Epithelial cell of prostate (primary cell): ENCODE results near the gene MMP17.
"Not testable (repeated sequence)": the region's sequence is repeated elsewhere in the genome, so short reads cannot be mapped to it uniquely, and the experiment has no call there.

ENCODE experiments used
- DNase-seq: peaks from one replicate; pipeline ENCODE4 v3.0.0-alpha.2; 2011; ENCODE audit warnings: low read depth, low spot score
- H3K27ac ChIP-seq: fragments of 450-650 bp; 2 replicates; pipeline ENCODE4 v1.5.1; 2017; ENCODE audit warnings: mild to moderate bottlenecking

MMP17 gene

GRCh38 chr12:131862600-131862993 is 34.4 kb downstream of the MMP17 start:
- H3K27ac ChIP-seq: no peak overlapping the region

GRCh38 chr12:131862994-131863710 is 35.0 kb downstream of the MMP17 start:
- no peak overlapping the region for H3K27ac ChIP-seq
- no peak for DNase-seq

More at GRCh38 chr12:131862600-131862993, 34.4 kb downstream of the MMP17 start:
- no peak for DNase-seq

GRCh38 chr12:131863711-131864396 is 35.7 kb downstream of the MMP17 start:
- no peak overlapping the region for H3K27ac ChIP-seq
- DNase-seq: no peak

- no peak for DNase-seq
- peak overlapping the region; percentile 31 for H3K27ac ChIP-seq
Observed at GRCh38 chr12:131864469-131864868, 36.3 kb downstream of the MMP17 start.

- peak; percentile 33 for DNase-seq
- H3K27ac ChIP-seq: peak overlapping the region; percentile 31
Observed at GRCh38 chr12:131865180-131865875, 37.1 kb downstream of the MMP17 start.

GRCh38 chr12:131867471-131867870 is 39.3 kb downstream of the MMP17 start:
- no peak overlapping the region for H3K27ac ChIP-seq
- DNase-seq: no peak

- DNase-seq: no peak
- no peak overlapping the region for H3K27ac ChIP-seq
Observed at GRCh38 chr12:131867891-131868675, 39.9 kb downstream of the MMP17 start.

GRCh38 chr12:131869871-131870418 is 41.8 kb downstream of the MMP17 start:
- H3K27ac ChIP-seq: peak overlapping the region; percentile 52
- DNase-seq: no peak

GRCh38 chr12:131871677-131872076 is 43.5 kb downstream of the MMP17 start:
- DNase-seq: no peak
- H3K27ac ChIP-seq: peak overlapping the region; percentile 46

GRCh38 chr12:131872154-131873051 is 44.2 kb downstream of the MMP17 start:
- H3K27ac ChIP-seq: peak overlapping the region; percentile 46
- DNase-seq: peak; percentile 92

- no peak overlapping the region for H3K27ac ChIP-seq
- no peak for DNase-seq
Observed at GRCh38 chr12:131873293-131873692, 45.1 kb downstream of the MMP17 start.

GRCh38 chr12:131874972-131875371 is 46.8 kb downstream of the MMP17 start:
- not testable (repeated sequence) for DNase-seq, H3K27ac ChIP-seq

- DNase-seq, H3K27ac ChIP-seq: not testable (repeated sequence)
Observed at GRCh38 chr12:131877216-131877615, 49.0 kb downstream of the MMP17 start.

GRCh38 chr12:131878436-131878835 is 50.2 kb downstream of the MMP17 start:
- not testable (repeated sequence) for H3K27ac ChIP-seq, DNase-seq

GRCh38 chr12:131882804-131883520 is 54.8 kb downstream of the MMP17 start:
- DNase-seq: no peak
- no peak overlapping the region for H3K27ac ChIP-seq

- H3K27ac ChIP-seq: no peak overlapping the region
- no peak for DNase-seq
Observed at GRCh38 chr12:131883521-131883900, 55.3 kb downstream of the MMP17 start.

GRCh38 chr12:131885076-131885475 is 56.9 kb downstream of the MMP17 start:
- peak overlapping the region; percentile 30 for H3K27ac ChIP-seq
- not testable (repeated sequence) for DNase-seq

GRCh38 chr12:131885543-131886057 is 57.4 kb downstream of the MMP17 start:
- no peak for DNase-seq
- H3K27ac ChIP-seq: peak overlapping the region; percentile 30
